ENCODE data around the gene ZNF385B. TPM values are rescaled to one million over a fixed set of nuclear protein-coding genes. Genes with fewer than 3 reads are reported as not detected.
A peak's percentile ranks its signal among the peaks of the same experiment; 100 is the strongest.

The ZNF385B gene
- total RNA-seq = 10 to 100 TPM in 1 of 2 donors, 1 to 10 TPM in 1; 5.3 to 18.1 TPM
- 1.1 TPM for polyA plus RNA-seq (2013, experiment 1 of 2)
- polyA plus RNA-seq (2013, experiment 2 of 2) = 1.4 TPM
- long read RNA-seq, experiment 1, partial matches to known transcripts = 7 of 8 reads
- long read RNA-seq, experiment 1, other reads (novel, unspliced or antisense) = 0 of 8 reads
- long read RNA-seq, experiment 2, partial matches to known transcripts = 6 of 16 reads
- long read RNA-seq, experiment 2, other reads (novel, unspliced or antisense) = 9 of 16 reads
- long read RNA-seq, experiment 3, partial matches to known transcripts = 1 of 2 reads
- long read RNA-seq, experiment 3, other reads (novel, unspliced or antisense) = 1 of 2 reads
- long read RNA-seq, experiment 4, partial matches to known transcripts = 0 of 3 reads
- long read RNA-seq, experiment 4, other reads (novel, unspliced or antisense) = 0 of 3 reads

DNA sequence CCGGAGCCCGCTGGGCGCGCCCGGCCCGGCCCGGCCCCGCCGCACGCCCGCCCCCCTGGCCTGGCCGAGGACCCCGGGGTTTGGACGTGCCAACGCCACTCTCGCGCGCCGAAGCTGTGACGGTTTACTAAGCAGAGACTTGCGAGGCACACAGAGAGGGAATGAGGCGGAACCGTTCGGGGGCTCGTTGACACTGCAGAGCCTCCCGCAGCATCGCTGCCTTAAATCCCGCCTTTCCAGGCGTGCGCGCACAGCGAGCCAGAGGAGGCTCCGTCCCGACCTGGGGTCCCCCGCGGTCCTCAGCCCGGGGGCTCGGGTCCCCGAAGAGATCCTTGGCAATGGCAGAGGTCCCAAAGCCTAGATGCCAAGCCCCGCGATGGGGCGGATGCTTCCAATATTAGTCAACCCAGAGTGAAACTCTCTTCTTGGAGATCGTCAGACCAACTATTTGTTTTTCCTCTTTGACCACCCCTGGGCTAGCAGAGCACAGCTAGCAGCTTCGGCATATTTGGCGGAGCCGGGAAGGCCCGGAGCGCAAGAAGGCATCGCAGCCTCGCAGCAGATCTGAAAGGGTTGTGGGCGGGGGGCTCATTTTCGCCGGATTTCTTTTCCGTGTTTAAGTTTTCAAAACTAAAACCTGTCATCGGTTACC is at the start of gene ZNF385B:
Gene ZNF385B (minus strand): TSS at position 197 of the 652 bp plus-strand sequence.
- Histone ChIP-seq H3K27me3 (ENCODE audit: control insufficient read depth, insufficient read depth, low read length, poor library complexity, severe bottlenecking) (peaks cover 97% of the 10 kb centered on the region), H3K9ac (ENCODE audit: extremely low read depth, low read length, poor library complexity, severe bottlenecking) (no peak within 1 kb of the TSS), H3K4me3 (ENCODE audit: low read length) (peak within 1 kb of the TSS; percentile 87), H3K36me3 (ENCODE audit: control insufficient read depth, insufficient read depth, low read length) (no peaks in the 10 kb centered on the region), H3K9me3 (ENCODE audit: control insufficient read depth, low read length) (no peaks in the 10 kb centered on the region), H3K4me1 (ENCODE audit: control insufficient read depth, insufficient read depth, low read length) (no peaks in the 10 kb centered on the region), H3K27ac (ENCODE audit: low read depth, low read length) (no peak within 1 kb of the TSS)
- Mint-ChIP-seq H3K27ac (no peak within 1 kb of the TSS), H3K4me1 (peaks cover 20% of the 10 kb centered on the region), H3K4me3 (peak within 1 kb of the TSS; percentile 80), H3K27me3 (ENCODE audit: insufficient read depth) (peaks cover 81% of the 10 kb centered on the region), H3K36me3 (ENCODE audit: low read depth) (no peaks in the 10 kb centered on the region), H3K9me3 (no peaks in the 10 kb centered on the region)
- TF ChIP-seq CTCF (conservative IDR thresholded peaks at IDR 0.05) = no peak
- DNase-seq = peak; percentile 83
- 1 to 2% methylated on average over 25 to 55 of the region's 55 CpGs for WGBS, 2 experiments (ENCODE audit: insufficient coverage in 1 of 2, insufficient read length in 1 of 2)

DNA sequence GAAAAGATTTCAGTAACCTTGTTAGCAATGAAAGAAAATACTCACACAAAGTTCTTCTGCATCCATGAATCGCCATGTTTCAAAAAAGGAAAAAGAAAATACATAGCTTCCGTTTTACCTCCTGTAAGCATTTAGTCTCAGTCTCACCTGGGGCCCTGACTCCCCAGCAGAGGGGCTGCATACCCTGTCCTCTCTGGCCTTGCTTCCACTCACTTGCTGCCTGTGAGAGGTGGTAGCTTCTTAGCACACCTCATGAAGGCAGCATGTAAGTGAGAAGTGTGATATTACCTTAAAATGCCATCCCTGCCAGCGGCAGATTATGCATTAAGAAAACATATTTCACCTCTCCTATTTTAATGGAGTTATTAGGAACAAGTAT is 49.3 kb upstream of the ZNF385B start:
- Mint-ChIP-seq H3K27me3 (ENCODE audit: insufficient read depth) (peaks cover 9% of the 10 kb centered on the region), H3K36me3 (ENCODE audit: low read depth) (no peaks in the 10 kb centered on the region), H3K27ac (no peak overlapping the region), H3K9me3 (no peaks in the 10 kb centered on the region), H3K4me1 (peaks cover 20% of the 10 kb centered on the region), H3K4me3 (no peak overlapping the region)
- peak; percentile 24 for TF ChIP-seq CTCF (conservative IDR thresholded peaks at IDR 0.05)
- H3K27me3 ChIP-seq (ENCODE audit: control insufficient read depth, insufficient read depth, low read length, poor library complexity, severe bottlenecking) = no peaks in the 10 kb centered on the region
- no peaks in the 10 kb centered on the region for H3K4me1 ChIP-seq (ENCODE audit: control insufficient read depth, insufficient read depth, low read length)
- no peak overlapping the region for H3K9ac ChIP-seq (ENCODE audit: extremely low read depth, low read length, poor library complexity, severe bottlenecking)
- H3K27ac ChIP-seq (ENCODE audit: low read depth, low read length) = no peak overlapping the region
- H3K36me3 ChIP-seq (ENCODE audit: control insufficient read depth, insufficient read depth, low read length) = no peaks in the 10 kb centered on the region
- no peaks in the 10 kb centered on the region for H3K9me3 ChIP-seq (ENCODE audit: control insufficient read depth, low read length)
- H3K4me3 ChIP-seq (ENCODE audit: low read length) = no peak overlapping the region
- no peak for DNase-seq
- WGBS, 2 experiments (ENCODE audit: insufficient coverage in 1 of 2, insufficient read length in 1 of 2) = 59 to 83% methylated on average over 1 to 2 of the region's 3 CpGs

GRCh38 chr2:179909845-179910734 is 48.7 kb upstream of the ZNF385B start:
- Histone ChIP-seq H3K4me1 (ENCODE audit: control insufficient read depth, insufficient read depth, low read length) (no peaks in the 10 kb centered on the region), H3K27me3 (ENCODE audit: control insufficient read depth, insufficient read depth, low read length, poor library complexity, severe bottlenecking) (no peaks in the 10 kb centered on the region), H3K9ac (ENCODE audit: extremely low read depth, low read length, poor library complexity, severe bottlenecking) (no peak overlapping the region), H3K36me3 (ENCODE audit: control insufficient read depth, insufficient read depth, low read length) (no peaks in the 10 kb centered on the region), H3K4me3 (ENCODE audit: low read length) (no peak overlapping the region), H3K27ac (ENCODE audit: low read depth, low read length) (no peak overlapping the region), H3K9me3 (ENCODE audit: control insufficient read depth, low read length) (no peaks in the 10 kb centered on the region)
- Mint-ChIP-seq H3K9me3 (no peaks in the 10 kb centered on the region), H3K36me3 (ENCODE audit: low read depth) (no peaks in the 10 kb centered on the region), H3K4me1 (peaks cover 14% of the 10 kb centered on the region), H3K27ac (no peak overlapping the region), H3K27me3 (ENCODE audit: insufficient read depth) (peaks cover 9% of the 10 kb centered on the region), H3K4me3 (no peak overlapping the region)
- TF ChIP-seq CTCF (conservative IDR thresholded peaks at IDR 0.05) = no peak
- WGBS, 2 experiments (ENCODE audit: insufficient coverage in 1 of 2, insufficient read length in 1 of 2) = 63 to 82% methylated on average over 1 to 6 of the region's 6 CpGs
- no peak for DNase-seq

Measured in endodermal cell (in vitro differentiated cells).